NT2/D1 (cell line): Measurements from ENCODE around the gene F11.

Experiments used
- SUZ12 ChIP-seq: IDR thresholded peaks from 2 replicates; pipeline ENCODE4 v1.6.1; 2011; ENCODE audit not compliant: insufficient read length, insufficient read depth; ENCODE audit errors: extremely low read depth
- ZNF274 ChIP-seq: IDR thresholded peaks from 2 replicates; pipeline ENCODE4 v1.6.1; 2011; ENCODE audit warnings: mild to moderate bottlenecking, low read depth, low read length

- TF ChIP-seq ZNF274 (no peak), SUZ12 (no peak)
These were observed 29.9 kb upstream of the F11 start for GRCh38 chr4:186236126-186236525.
